HepG2 (cell line): ENCODE results near the gene NDUFS6. TPM values are rescaled to one million over a fixed set of nuclear protein-coding genes. Genes with fewer than 3 reads are reported as not detected.

Experiments
- DRAP1 ChIP-seq: IDR thresholded peaks from 2 replicates; pipeline ENCODE4 v1.6.1; 2016; ENCODE audit warnings: missing genetic modification reagents, missing compliant biosample characterization
- KAT8 ChIP-seq: IDR thresholded peaks from 2 replicates; pipeline ENCODE4 v1.6.1; 2016; ENCODE audit warnings: missing genetic modification reagents, missing compliant biosample characterization
- KMT2B ChIP-seq: IDR thresholded peaks from 2 replicates; pipeline ENCODE4 v1.6.1; 2016; ENCODE audit warnings: missing genetic modification reagents, missing compliant biosample characterization
- NFAT5 ChIP-seq: sonication (generic); formaldehyde crosslinking; IDR thresholded peaks from 2 replicates; pipeline ENCODE4 v1.4.0; 2020; ENCODE audit warnings: missing genetic modification reagents
- NFKB2 ChIP-seq: sonication (generic); formaldehyde crosslinking; IDR thresholded peaks from 2 replicates; pipeline ENCODE4 v1.4.0; 2020; ENCODE audit warnings: missing genetic modification reagents, borderline replicate concordance
- PAXIP1 ChIP-seq: sonication (generic); formaldehyde crosslinking; conservative IDR thresholded peaks from 2 replicates; pipeline ENCODE4 v1.4.0; 2020; ENCODE audit warnings: mild to moderate bottlenecking, missing genetic modification reagents, moderate library complexity
- SOX6 ChIP-seq, 2 experiments: fragments of 450-650 bp in 1 of 2; sonication (generic) in 1 of 2; formaldehyde crosslinking in 1 of 2; IDR thresholded peaks; 2 replicates each; pipeline versions ENCODE4 v1.4.0 to v1.6.1; 2017 to 2020; ENCODE audit warnings: antibody characterized with exemption in 1 of 2, mild to moderate bottlenecking in 1 of 2, missing genetic modification reagents in 1 of 2
- ZKSCAN5 ChIP-seq: sonication (generic); formaldehyde crosslinking; IDR thresholded peaks from 2 replicates; pipeline ENCODE4 v1.5.1; 2020; ENCODE audit warnings: mild to moderate bottlenecking, missing genetic modification reagents
- ZNF678 ChIP-seq: sonication (generic); formaldehyde crosslinking; IDR thresholded peaks from 2 replicates; pipeline ENCODE4 v1.4.0; 2020; ENCODE audit warnings: mild to moderate bottlenecking, missing genetic modification reagents
- ZNF768 ChIP-seq: sonication (generic); formaldehyde crosslinking; IDR thresholded peaks from 2 replicates; pipeline ENCODE4 v1.4.0; 2020; ENCODE audit warnings: missing genetic modification reagents
- ZZZ3 ChIP-seq: sonication (generic); formaldehyde crosslinking; IDR thresholded peaks from 2 replicates; pipeline ENCODE4 v1.4.0; 2020; ENCODE audit warnings: missing genetic modification reagents, mild to moderate bottlenecking, borderline replicate concordance
- polyA plus RNA-seq, 8 experiments: library from polyadenylated mRNA; depleted of rRNA in 3 of 8; stranded (reverse) in 7 of 8; unstranded in 1 of 8; fragments of >200 nt; fragmentation: Illumina TruSeq in 4 of 8; extraction: Trizol in 4 of 8; gene quantifications; 2 replicates each; pipeline versions ENCODE4 v1.2.1 to v1.2.3, GENCODE V29; 2011 to 2016; ENCODE audit warnings: low read depth in 4 of 8, missing spikeins in 1 of 8, mixed read lengths in 1 of 8; ENCODE audit not compliant: insufficient read depth in 1 of 8
- total RNA-seq, 5 experiments: library from RNA; depleted of rRNA; stranded (reverse); fragments of >200 nt; fragmentation: Illumina TruSeq; extraction: Trizol; gene quantifications; 2 replicates each; pipeline ENCODE4 v1.2.3, GENCODE V29; 2016; ENCODE audit warnings: low read depth in 1 of 5
- TF ChIP-seq, protein P1 (sequence below): sonication (generic); formaldehyde crosslinking; IDR thresholded peaks from 2 replicates; pipeline ENCODE4 v1.5.0; 2020; ENCODE audit warnings: missing genetic modification reagents, mild to moderate bottlenecking, borderline replicate concordance
- TF ChIP-seq, protein P2 (sequence below): sonication (generic); formaldehyde crosslinking; IDR thresholded peaks from 2 replicates; pipeline ENCODE4 v1.4.0; 2020; ENCODE audit warnings: mild to moderate bottlenecking, missing genetic modification reagents

Gene NDUFS6
- total and polyA plus RNA-seq, 2 of the 13 experiments (the other 11 are each of a cell fraction or from before 2014, with no cell fraction given): 23.7 to 50.4 TPM

DNA sequence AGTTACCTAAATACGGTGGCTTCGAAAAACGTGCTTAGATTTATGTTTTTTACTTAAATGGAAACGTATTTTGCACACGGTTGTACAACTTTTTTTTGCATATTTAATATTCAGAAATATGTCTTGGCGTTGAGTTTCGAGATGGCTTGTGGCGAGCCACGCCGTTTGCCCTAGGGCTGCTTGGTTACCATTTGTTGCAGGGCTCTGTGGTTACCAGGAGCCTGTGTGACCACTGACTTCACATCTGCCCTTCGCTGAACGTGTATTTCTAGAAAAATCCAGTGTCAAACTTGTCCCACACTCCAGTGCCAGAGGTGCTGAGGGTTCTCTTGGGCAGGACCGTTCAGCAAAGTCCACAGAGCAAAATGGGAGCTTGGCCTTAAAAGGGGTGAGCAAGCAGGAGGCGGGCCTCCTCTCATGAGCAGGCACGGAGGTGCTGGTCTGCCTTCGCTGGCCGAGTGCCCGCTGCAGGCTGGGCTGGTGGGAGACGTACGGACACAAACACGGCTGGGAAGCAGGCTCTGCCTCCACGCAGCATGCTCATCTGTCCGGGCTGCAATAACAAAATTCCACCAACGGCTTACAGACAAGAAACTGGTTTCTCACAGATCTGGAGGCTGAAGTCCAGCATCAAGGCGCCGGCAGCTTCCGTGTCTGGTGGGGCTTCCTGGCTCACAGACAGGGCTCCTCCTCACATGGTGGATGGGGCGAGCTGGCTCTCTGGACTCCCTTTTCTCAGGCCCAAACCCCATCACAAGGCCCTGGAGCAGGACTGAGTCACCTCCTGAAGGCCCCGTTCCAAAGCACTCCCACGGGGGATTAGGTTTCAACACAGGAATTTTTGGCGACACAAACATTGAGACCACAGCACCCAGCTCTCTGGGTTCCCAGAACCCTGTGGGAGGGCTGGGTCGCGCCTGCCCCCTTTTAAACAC is 7.0 kb upstream of the NDUFS6 start (continued):
- TF ChIP-seq ZKSCAN5 (CRISPR knock-in tag) (no peak), ZZZ3 (CRISPR knock-in tag) (no peak), DRAP1 (CRISPR knock-in tag) (peak; percentile 35; the same call in 1 of the 2 replicates), PAXIP1 (CRISPR knock-in tag) (no peak), NFAT5 (CRISPR knock-in tag) (no peak), NFKB2 (0 out of 2 replicates have a peak, but pooled peaks have one; percentile 38), ZNF768 (CRISPR knock-in tag) (peak; percentile 64; the same call in 1 of the 2 replicates), SOX6 (IDR thresholded peaks at IDR 0.05) (no peak), SOX6 (CRISPR knock-in tag; IDR thresholded peaks at IDR 0.05) (no peak), KAT8 (CRISPR knock-in tag) (peak; percentile 11; the same call in 1 of the 2 replicates), ZNF678 (CRISPR knock-in tag) (no peak), KMT2B (no peak)
- TF ChIP-seq, protein P1, sequence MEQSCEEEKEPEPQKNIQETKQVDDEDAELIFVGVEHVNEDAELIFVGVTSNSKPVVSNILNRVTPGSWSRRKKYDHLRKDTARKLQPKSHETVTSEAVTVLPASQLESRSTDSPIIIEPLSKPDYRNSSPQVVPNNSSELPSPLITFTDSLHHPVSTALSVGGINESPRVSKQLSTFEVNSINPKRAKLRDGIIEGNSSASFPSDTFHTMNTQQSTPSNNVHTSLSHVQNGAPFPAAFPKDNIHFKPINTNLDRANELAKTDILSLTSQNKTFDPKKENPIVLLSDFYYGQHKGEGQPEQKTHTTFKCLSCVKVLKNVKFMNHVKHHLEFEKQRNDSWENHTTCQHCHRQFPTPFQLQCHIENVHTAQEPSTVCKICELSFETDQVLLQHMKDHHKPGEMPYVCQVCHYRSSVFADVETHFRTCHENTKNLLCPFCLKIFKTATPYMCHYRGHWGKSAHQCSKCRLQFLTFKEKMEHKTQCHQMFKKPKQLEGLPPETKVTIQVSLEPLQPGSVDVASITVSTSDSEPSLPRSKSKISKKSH (CRISPR knock-in tag): 0 out of 2 replicates have a peak, but pooled peaks have one; percentile 34
- TF ChIP-seq, protein P2, sequence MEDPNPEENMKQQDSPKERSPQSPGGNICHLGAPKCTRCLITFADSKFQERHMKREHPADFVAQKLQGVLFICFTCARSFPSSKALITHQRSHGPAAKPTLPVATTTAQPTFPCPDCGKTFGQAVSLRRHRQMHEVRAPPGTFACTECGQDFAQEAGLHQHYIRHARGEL (CRISPR knock-in tag): 0 out of 2 replicates have a peak, but pooled peaks have one; percentile 40
